Activated naive CD8-positive, alpha-beta T cell treated with anti-CD3 and anti-CD28 coated beads, Interleukin-2, amount 50 U/mL, for 16 hours (primary cell): ENCODE data around the gene THEM4.
"Not testable (repeated sequence)": the region's sequence is repeated elsewhere in the genome, so short reads cannot be mapped to it uniquely, and the experiment has no call there.

Experiments used
- DNase-seq: peaks from one replicate; pipeline ENCODE4 v3.0.0-alpha.2; 2020; ENCODE audit warnings: low read depth, low spot score

THEM4 gene

GRCh38 chr1:151859891-151860293, 49.4 kb downstream of the THEM4 start:
- DNase-seq, result no peak

GRCh38 chr1:151858886-151859665, 50.2 kb downstream of the THEM4 start:
- no peak for DNase-seq

DNA sequence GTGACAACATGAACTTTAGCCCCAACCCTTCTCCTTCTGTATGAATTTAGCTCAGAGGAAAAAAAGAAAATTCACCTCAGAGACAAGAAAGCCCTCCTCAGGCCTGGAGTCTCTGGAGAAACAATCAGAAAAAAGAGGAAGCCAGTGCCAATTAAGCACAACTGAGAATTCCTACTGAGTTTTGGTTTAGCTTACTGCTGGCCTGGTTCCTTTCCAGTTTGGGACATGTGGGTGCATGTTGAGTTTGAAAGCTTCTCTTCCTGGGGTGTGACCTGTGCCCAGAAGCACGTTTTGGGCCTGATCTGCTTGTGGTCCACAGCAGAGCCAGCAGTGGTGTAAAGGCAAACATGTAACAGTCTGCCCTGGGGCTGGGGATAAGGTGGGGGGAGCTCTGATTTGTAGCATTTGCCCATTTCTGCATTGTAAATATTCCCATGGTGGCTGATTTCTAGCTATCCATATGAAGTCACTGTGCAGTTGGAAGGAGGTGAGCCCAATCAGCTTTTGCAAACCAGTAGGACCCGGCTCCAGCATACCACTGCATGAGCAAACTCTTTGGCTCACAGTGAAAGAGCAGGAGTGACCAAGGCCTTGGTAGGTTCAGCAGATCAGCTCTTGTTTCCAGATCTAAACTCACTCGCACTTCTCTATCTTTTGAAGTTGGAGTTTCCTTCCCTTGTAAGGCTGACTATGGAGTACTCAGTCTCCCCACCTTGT, 51.1 kb downstream of the THEM4 start:
- no peak for DNase-seq

DNA sequence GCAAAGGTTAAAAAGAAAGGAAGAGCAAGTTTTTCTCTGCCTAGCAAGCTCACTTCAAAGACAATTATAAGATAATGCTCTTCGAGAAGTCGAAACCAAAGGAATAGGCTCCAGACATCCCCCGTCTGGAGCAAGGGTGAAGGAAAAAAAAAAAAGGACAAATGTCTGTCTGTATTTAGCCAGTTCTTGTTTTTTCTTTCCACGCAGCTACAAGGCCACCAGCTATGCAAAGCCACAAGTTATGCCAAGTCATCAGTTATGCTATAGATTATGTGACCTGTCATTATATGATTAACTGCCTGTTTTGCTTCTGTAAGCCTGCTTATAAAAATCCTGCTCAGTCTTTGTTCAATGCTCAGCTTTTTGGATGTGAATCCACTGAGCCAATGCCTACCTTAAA, 53.4 kb downstream of the THEM4 start:
- DNase-seq, result no peak

- DNase-seq, result not testable (repeated sequence)
These were observed 53.8 kb downstream of the THEM4 start for GRCh38 chr1:151855516-151855915.

DNA sequence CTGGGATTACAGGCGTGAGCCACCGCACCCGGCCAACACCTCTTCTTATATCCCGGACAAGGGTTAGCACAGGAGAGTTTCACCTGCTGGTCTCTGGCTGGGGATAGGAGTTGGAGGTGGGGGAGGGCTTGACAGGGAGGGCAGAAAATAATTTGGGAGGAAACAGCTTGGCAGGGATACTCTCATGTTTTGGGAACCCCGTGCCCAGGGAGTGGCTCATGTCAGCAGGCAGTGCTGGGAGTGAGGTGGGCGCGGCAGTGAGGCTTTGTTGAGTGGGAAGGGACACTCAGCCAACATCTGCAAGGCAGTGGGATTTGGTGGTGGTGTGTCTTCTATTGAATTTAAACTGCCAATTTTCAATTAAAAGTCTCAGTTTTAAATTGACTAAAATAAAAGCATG, 54.7 kb downstream of the THEM4 start:
- no peak for DNase-seq

DNA sequence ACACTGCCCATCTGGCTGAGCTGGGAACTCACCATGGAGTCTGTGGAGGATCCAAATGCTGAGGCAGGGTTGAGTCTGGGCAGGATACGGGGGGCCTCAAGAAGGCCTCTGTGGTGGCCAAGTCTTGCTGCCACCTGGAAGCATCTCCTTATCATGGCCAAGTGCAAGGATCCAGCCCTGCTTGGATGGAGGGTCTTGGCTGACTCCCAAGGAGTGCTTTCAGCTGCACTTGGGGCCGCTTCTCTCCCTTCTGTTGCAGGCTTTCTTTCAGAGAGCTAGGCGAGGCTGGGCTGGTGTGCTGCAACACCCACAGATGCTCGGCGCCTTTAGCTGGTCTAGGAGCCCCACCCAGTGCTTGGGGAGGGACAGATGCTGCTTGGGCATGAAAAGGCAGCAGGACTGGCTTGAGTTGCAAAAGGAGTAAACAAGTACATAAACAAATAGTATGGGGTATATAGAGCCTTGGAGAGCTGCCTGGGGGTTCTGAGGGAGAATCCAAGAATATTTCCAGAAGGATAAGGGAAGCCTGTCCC, 55.8 kb downstream of the THEM4 start, which contains the start of gene THEM5:
THEM5 (minus strand) TSS at position 302 of the 533 bp plus-strand sequence; CDS start at position 155, 147 bp downstream.
- no peak for DNase-seq

DNA sequence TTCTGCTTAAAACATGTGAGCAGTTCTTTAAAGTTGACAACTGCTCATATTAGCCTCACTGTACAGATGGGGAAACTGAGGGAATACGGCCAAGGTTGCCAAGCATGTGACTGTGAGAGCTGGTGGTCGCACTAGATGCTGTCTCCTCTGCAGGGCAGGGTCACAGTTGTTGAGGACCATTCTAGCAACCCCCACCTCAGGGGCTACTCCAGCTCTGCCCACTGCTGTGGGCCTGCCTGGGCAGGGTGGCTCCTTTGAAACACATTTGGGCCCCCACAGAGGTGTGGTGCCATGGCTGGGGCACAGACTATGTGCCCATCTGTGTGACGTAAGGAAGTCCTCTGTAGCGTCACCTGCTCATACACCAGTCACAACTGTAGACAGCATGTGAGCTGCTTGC, 56.6 kb downstream of the THEM4 start:
- no peak for DNase-seq

DNA sequence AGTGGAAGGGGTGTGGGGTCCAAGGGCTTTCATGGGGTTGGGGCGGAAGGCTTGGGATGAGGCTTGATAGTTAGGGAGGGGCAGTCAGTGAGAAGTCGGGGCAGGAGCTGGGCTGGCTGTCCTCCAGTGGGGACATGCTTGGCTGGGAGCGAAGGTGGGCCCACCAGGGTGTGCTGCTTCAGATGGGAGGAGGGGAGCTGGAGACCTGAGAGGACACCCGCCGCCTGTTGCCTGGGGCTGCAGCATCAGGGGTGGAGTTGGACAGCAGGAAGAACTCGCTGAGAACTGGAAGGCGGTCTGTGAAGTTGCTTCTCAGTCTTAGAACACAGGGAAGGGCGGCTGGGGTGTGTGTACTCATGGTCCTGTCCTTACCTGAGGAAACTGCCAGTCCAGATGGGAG, 57.4 kb downstream of the THEM4 start:
- no peak for DNase-seq

DNA sequence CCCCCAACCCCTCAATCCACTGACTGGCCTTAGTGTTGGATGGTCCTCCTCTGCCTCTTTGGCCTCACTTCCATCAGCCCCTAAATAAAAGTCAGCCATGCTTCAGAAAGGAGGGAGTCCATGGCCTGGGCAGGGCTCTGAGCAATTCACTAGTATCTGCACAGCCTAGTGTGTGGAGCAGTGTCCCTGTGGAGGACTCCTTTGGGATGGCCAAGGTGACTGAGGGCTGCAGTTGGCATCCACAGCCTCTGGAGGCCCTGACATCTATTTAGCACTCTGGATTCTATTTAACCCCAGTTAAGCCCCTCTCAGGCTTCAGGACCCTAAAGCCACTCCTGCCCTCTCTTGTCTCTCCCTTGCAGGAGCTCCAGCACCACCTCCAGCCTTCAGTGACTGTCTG, 59.4 kb downstream of the THEM4 start:
- DNase-seq, result no peak

DNA sequence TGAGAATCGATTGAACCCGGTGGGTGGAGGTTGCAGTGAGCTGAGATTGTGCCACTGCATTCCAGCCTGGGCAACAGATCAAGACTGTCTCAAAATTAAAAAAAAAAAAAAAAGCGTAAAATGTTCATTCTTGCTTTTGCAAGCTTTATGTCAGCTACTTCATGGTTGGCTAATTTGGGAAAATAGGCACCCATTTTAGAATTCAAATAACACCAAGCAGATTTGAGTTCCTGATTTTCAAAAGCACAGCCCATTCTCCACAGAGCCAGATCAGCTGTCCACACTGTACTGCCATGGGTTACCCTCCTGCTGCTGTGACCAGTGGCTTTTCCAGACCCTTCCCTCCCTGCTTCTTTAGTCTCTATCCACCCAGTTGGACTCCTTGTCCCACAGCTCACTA, 60.2 kb downstream of the THEM4 start:
- DNase-seq, result no peak

DNA sequence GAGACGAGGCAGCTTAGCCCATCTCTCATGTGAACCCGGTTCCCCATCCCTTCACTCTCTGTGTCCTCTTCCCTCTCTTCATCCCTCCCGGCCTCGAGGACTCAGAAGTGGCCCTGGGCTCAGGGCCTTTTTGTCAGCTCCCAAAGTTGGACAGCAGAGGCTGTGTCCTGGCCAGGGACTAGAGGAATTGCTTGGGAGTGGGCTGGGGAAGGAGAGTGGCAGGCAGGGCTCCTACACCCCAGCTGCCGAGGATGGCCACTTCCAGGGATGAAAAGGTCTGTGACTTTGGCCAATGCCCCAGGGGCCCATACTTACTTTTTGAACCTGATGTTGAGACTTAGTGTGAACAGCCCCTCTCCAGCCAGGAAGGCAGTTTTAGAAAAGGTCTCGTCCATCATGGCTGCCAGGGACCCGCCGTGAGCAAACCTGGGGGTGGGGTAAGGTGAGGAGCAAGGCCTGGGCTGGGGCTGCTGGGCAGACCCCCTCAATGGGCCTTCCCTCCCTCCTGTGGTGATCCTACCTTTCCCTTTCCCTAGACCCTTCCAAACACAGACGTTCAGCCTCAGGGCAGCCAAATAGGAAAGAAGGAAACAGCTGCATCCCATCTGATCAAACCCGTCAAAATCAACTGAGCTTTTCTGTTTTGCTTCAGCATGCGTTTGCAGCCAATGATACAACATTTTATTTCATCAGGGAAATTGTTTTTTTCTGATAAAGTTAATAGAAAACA, 61.3 kb downstream of the THEM4 start:
- DNase-seq, result no peak

DNA sequence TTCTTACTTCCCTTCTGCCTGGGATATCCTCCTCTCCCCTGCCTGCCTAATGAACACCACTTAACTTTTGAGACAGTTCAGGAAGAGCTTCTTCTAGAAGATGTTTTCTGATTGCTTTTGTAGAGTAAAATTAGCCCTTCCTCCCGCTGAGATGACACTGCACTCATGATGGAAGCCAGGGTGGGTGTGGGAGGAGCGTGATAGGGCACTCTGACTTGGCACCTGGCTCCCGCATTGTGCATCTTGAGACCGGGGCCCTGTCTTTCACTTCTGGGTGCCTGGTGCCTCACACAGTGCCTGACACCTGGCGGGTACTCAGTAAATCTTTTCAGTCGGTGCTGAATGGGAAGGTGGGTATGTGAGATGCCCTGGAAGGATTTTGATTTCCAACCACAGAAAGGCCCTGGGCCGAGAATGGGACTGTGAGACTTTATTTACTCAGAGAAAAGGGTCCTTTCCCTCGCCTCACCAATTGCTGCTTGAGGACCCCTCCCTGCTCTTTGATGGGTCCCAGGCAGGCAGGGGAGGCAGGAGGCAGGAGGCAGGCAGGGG, 62.5 kb downstream of the THEM4 start:
- DNase-seq, result no peak

GRCh38 chr1:151846062-151846568, 63.2 kb downstream of the THEM4 start:
- no peak for DNase-seq

DNA sequence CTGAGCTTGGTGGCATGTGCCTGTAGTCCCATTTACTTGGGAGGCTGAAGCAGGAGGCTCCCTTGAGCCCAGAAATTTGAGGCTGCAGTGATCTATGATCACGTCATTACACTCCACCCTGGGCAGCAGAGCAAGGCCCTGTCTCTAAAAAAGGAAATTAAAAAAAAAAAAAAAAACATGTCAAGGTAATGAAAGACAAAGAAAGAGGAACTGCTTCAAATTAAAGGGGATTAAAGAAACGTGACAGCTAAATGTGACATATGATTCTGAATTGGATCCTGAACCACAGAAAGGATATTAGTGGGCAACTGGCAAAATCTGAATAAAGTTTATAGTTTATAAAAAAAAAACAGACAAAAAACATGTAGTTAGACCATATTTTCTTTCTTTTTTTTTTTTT, 65.9 kb downstream of the THEM4 start:
- DNase-seq, result no peak

DNA sequence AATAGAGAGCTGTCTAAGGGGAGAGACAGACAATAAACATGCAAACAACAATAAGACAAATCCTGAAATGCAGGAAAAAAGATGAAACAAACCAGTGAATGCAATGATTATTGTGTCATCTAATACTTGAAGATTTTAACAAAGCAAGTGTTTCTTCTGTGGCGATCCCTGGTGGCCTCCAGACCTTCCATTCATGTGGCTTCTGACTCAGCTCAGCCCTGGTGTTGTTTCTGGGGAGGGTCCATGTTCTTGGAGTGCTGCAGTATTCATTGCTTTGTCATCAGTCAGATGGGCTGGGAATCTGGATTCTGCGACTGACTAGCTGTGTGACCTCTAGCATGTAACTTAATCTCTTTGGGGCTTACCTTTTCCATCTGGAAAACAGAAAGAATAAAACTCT, 68.2 kb downstream of the THEM4 start:
- DNase-seq, result no peak

DNA sequence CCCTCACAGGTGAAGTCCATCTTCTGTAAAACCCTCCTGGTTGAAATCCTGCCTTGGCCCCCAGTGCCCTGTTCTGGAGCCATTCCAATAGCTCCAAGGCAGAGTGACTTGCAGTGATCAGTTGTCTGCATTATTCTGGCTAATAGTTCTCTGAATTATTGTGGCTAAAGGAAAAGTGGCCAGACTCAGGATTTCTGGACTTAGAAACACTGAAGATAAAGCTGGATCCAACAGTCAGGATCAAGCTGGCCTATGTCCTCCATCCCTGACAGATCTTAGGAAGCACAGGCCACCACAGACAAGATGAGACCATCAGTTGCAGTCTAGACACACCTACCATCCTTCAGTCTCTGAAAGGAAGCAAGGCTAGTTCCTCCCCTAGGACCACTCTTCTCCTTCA, 68.9 kb downstream of the THEM4 start:
- no peak for DNase-seq

- DNase-seq, result peak; percentile 28
These were observed 69.6 kb downstream of the THEM4 start, which contains the start of gene C2CD4D for GRCh38 chr1:151839457-151840403. Gene C2CD4D (minus strand): TSS chr1:151839820. CDS start chr1:151838989, 831 bp downstream.

GRCh38 chr1:151839082-151839412, 70.3 kb downstream of the THEM4 start:
- no peak for DNase-seq
